NCI-H1048 (cell line): Measurements from ENCODE around the gene DUOXA1.
"Not testable (repeated sequence)": the region's sequence is repeated elsewhere in the genome, so short reads cannot be mapped to it uniquely, and the experiment has no call there.

Experiments used
- DNase-seq: peaks from one replicate; lab custom pipeline; 2025; lab: John Stamatoyannopoulos, UW

Gene DUOXA1

GRCh38 chr15:45112591-45113379 is 16.9 kb downstream of the DUOXA1 start:
- no peak for DNase-seq

GRCh38 chr15:45112143-45112590 is 17.5 kb downstream of the DUOXA1 start:
- DNase-seq = no peak

DNA sequence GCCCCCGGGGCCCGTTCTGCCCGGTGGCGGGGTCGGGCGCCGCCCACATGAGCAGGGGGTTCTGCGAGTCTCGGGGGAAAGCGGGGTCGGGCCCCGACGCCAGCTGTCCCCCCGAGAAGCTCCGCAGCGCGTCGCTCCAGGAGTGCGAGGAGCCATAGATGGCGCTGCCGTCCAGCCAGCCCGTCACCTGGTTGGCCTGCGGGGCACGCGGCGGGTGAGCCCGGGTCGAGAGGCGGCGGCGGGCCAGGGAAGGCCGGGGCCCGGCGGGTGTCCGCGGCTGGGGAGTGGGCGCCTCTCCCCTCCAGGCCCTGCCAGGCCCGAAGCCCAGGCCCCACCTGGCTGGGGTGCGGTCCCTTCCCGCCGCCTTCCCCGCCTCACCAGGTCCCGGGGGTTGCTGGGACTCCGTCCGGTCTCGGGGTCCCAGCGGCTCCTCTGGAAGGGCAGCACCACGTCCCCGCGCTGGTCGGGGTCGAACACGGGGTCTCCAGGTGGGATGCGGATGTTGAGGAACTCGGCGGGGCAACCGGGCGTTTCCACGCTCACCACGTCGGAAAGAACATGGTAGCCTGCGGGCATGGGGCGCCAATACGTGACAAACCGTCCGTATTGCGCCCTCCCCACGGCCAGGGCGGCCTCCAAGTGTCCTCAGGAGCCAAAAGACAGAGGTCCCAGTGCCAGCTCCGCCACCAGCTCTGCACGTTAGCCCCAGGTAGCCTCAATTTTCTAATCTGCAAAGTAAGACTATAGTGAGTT is 18.1 kb downstream of the DUOXA1 start:
- DNase-seq = no peak

DNA sequence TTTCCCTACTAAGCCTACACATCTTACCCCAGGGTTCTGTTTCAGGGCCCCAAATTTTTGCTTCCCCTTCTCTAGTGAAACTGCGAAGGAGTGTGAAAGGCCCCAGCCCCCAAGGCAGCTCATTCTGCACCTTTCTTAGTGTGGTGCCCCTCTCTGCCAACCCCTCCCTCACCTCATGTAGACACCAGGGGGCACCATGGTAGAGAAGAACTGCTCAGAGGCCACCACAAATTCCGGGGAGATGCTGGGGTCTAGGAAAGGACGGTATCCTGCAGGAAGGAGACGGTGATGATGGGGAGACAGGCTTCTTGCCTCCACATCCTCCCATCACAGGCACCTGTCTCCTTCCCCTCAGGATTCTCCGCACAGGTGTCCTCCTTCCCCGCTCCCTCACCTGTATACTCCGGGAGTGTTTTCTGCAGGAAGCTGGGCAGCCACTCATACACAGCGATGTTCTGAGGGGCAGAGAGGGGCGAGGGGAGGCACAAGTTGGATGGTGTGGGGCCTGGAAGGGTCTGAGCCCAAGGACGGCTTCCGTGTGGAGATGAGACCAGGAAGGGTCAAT is 19.3 kb downstream of the DUOXA1 start:
- no peak for DNase-seq

GRCh38 chr15:45107941-45108630 is 21.6 kb downstream of the DUOXA1 start:
- DNase-seq = no peak

- no peak for DNase-seq
These were observed 23.5 kb downstream of the DUOXA1 start for GRCh38 chr15:45106002-45106790.

- no peak for DNase-seq
These were observed 24.1 kb downstream of the DUOXA1 start for GRCh38 chr15:45105586-45105985.

- not testable (repeated sequence) for DNase-seq
These were observed 25.5 kb downstream of the DUOXA1 start for GRCh38 chr15:45104170-45104569.

DNA sequence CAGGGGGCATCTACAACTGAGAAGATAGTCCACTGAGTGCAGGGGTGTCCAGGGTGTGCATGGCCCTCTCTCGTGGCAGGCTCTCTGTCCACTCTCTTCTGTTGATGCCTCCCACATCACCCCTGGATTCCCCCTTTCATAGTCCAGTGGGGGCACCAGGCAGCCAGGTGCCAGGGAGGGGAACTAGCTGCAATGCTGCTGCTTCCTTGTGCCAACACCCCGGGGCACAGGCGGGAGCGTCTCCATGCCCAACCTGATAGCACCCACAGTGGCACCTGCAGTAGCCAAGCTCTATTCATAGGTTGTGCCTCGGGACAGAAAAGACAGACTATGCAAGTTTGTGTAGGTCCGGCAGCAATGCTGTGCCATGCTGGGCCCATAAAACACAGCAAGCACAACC is 27.5 kb downstream of the DUOXA1 start:
- no peak for DNase-seq

DNA sequence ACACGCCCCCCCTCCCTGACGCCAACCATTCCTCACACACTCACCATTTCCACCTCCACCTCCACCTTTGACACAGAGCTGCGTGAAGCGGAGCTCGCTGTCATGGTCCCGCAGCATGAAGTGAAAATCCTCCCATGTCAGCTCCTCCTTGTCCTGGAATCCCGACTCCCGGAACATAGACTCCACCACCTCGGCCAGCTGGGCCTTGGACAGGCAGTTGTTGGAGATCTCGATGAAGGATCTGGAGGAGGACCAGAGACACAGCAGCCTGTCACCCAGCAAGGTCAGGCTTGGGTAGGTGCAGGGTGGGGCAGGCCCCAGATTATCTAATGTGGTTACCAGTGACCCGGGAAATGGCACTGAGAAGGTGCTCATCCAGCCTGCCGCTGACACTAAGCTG is 27.9 kb downstream of the DUOXA1 start:
- no peak for DNase-seq

- no peak for DNase-seq
These were observed 28.6 kb downstream of the DUOXA1 start for GRCh38 chr15:45100884-45101625.

DNA sequence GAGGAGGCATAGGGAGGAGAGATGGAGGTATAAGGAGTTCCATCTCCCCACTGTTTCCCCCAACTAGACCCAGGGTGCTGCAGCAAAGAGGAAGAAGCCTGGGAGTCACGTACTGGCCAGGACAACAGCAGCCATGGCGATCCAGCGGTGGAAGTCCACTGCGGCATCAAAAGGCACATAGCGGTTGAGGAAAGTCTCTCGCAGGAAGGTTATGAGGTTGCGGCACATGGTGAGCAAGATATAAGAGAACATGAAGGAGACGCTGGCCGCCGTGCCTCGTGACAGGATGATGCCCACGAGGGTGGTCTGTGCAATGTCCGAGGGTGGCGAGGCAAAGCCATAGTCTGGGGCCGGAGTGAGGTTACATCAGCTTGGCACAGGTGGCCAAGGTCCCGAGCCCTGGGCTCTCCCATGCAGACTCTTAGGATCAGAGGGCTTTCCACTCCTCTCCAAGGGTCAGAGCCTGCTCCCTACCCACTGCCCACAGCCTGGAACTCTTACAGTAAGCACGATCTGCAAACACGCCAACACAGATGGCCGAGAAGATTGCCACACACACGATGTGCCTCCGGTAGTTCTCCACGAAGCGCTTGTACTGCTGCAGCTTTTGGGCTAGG is 30.0 kb downstream of the DUOXA1 start:
- DNase-seq = no peak

GRCh38 chr15:45097466-45097865 is 32.2 kb downstream of the DUOXA1 start:
- DNase-seq = no peak

GRCh38 chr15:45095661-45096060 is 34.0 kb downstream of the DUOXA1 start:
- DNase-seq = no peak

DNA sequence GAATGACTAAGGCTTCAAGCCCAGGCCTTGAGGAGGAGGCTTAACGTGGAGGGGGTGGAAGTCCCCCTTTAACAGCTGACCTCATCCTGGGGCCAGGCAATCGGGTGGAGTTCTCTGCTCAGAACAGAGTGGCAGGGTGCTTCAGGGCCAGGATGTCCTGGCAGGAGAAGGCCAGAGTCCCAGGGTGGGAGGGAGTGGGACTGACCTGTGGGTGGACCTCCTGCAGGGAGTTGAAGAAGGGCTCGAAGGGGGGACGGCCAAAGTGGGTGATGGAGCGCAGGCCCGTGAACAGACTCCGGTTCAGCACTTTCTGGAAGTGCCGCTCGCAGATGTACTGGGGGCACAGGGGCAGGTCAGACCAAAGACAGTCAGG is 35.3 kb downstream of the DUOXA1 start:
- DNase-seq = no peak

DNA sequence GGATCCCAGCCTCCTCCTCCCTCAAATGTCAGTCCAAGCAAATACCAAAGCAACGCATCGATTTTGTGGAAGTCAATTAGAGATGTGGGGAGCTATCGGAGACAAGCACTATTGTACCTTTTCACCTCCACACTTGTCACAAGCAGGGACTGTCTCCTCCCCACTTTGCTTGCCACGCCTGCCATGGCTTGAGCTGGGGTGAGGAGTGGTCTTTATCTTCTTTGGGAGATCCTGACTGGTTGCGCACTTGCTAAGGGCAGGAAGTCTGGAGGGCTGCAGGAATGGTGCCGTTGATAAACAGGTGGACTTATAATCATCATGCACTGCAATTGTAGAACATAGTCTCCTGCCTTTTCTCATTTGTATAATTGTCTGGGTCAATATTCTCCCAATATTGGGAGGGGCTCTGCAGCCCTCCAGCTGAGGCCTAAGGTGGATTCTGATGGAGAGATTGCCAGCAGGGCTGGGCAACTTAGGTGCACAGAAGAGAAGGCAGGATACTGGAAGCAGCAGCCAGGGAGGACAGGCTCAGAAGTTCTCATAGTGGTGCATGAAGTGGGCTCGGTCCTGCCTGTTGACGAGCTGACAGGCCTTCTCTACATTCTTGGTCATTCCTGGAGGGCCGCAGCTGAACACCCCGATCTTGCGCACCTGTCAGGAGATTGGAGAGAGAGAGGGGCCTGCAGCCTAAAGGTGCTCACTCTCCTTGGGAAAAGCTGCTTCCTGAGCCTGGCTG is 35.9 kb downstream of the DUOXA1 start:
- no peak for DNase-seq

- no peak for DNase-seq
These were observed 36.7 kb downstream of the DUOXA1 start for GRCh38 chr15:45093013-45093412.

DNA sequence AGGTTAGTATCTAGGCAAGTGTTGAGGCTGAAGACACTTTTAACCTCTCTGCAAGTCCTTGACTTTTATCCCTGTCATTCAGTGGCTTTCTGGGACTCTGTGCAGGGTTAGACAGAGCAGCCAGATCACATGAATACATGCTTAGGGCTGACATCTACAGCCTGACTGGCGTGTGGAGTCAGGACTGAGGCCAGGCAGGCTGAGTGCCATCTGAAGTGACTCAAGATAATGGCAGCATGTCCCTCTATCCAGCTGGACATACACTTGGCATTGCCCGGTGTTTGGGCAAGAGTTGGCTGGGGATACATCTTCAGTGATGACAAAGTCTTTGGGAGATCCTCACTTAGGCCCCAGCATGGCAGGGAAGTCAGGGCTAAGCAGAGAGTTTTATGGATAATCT is 38.1 kb downstream of the DUOXA1 start:
- DNase-seq = no peak

GRCh38 chr15:45091161-45091560 is 38.5 kb downstream of the DUOXA1 start:
- no peak for DNase-seq
